GM23338 (cell line): Measurements from ENCODE around the gene CALR3.

ENCODE experiments used
- CREB1 ChIP-seq: fragments of 250-450 bp; sonication (Bioruptor Pico); IDR thresholded peaks from 2 replicates; pipeline ENCODE4 v1.5.0; 2020; ENCODE audit warnings: low read depth, mild to moderate bottlenecking, moderate library complexity
- TF ChIP-seq, protein P1 (sequence below), 2 experiments: fragments of 200-600 bp in 1 of 2; sonication (generic) in 1 of 2; conservative IDR thresholded peaks; 2 replicates each; pipeline versions ENCODE4 v1.5.1 to v1.6.1; 2016 to 2017; ENCODE audit warnings: antibody characterized with exemption in 2 of 2, low read depth in 2 of 2, mild to moderate bottlenecking in 2 of 2, moderate library complexity in 1 of 2

DNA sequence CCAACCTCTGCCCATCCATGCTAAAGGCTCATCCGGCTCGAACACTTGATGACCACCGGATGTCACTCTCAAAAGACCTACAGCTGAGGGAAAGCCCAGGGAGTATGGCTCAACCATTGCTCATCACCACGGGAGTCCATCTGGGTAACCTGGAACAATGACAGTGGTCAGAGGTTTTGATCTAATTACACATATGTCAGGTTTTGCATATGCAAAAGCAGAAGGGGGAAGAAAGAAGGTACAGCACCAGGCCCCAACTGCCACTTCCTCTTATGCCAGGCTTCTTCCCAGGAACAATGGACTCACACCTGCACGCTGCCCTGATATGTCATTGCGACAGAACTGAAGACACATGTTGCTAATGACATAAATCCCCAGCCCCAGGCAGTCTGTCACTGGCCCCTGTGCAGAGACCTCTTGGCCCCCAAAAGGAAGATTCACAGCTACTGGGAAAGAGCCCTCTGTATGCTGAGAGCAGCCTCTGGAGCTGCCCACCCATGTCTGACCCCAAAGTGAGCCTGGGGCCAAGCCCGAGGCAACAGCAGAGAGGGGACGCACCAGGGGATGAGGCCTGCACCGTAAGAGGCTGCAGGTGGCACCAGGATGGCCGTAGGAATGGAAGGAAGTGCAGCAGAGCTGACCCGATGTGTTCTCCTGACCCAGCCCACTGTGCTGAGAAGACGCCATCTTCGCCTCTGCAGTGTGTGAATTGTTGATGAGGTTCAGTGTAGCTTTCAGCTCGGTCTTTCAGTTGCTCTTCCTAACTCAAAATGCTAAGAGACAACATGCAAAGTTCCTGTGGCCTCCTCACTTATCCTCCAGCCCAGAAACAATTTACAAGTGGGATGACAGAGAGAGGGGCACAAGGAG lies 50.5 kb downstream of the CALR3 start:
- no peak for TF ChIP-seq CREB1 (CRISPR knock-in tag)
- TF ChIP-seq, protein P1, sequence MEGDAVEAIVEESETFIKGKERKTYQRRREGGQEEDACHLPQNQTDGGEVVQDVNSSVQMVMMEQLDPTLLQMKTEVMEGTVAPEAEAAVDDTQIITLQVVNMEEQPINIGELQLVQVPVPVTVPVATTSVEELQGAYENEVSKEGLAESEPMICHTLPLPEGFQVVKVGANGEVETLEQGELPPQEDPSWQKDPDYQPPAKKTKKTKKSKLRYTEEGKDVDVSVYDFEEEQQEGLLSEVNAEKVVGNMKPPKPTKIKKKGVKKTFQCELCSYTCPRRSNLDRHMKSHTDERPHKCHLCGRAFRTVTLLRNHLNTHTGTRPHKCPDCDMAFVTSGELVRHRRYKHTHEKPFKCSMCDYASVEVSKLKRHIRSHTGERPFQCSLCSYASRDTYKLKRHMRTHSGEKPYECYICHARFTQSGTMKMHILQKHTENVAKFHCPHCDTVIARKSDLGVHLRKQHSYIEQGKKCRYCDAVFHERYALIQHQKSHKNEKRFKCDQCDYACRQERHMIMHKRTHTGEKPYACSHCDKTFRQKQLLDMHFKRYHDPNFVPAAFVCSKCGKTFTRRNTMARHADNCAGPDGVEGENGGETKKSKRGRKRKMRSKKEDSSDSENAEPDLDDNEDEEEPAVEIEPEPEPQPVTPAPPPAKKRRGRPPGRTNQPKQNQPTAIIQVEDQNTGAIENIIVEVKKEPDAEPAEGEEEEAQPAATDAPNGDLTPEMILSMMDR (conservative IDR thresholded peaks at IDR 0.05; ENCODE audit: low read depth in 2 of 2) = peak in 1 of 2 experiments; percentile 34; a peak in 2 of 4 replicates
